ENCODE results near the gene PLA1A.

The PLA1A gene

GRCh38 chr3:119628816-119629445 is 31.2 kb downstream of the PLA1A start:
- DNase-seq (ENCODE audit: low read depth), result no peak
- H3K4me3 ChIP-seq (ENCODE audit: low read length), result no peak overlapping the region
- no peak for TF ChIP-seq CTCF (conservative IDR thresholded peaks at IDR 0.05; ENCODE audit: low read depth, low read length)

- TF ChIP-seq CTCF (conservative IDR thresholded peaks at IDR 0.05; ENCODE audit: low read depth, low read length), result no peak
- no peak overlapping the region for H3K4me3 ChIP-seq (ENCODE audit: low read length)
- DNase-seq (ENCODE audit: low read depth), result no peak
These were observed 32.6 kb downstream of the PLA1A start for GRCh38 chr3:119630128-119630879.

- no peak overlapping the region for H3K4me3 ChIP-seq (ENCODE audit: low read length)
- TF ChIP-seq CTCF (conservative IDR thresholded peaks at IDR 0.05; ENCODE audit: low read depth, low read length), result no peak
- no peak for DNase-seq (ENCODE audit: low read depth)
These were observed 33.2 kb downstream of the PLA1A start for GRCh38 chr3:119630880-119631329.

GRCh38 chr3:119631516-119631915 is 33.8 kb downstream of the PLA1A start:
- peak; percentile 72 for DNase-seq (ENCODE audit: low read depth)
- no peak for TF ChIP-seq CTCF (conservative IDR thresholded peaks at IDR 0.05; ENCODE audit: low read depth, low read length)
- H3K4me3 ChIP-seq (ENCODE audit: low read length), result no peak overlapping the region

- no peak for TF ChIP-seq CTCF (conservative IDR thresholded peaks at IDR 0.05; ENCODE audit: low read depth, low read length)
- no peak overlapping the region for H3K4me3 ChIP-seq (ENCODE audit: low read length)
- no peak for DNase-seq (ENCODE audit: low read depth)
These were observed 34.5 kb downstream of the PLA1A start for GRCh38 chr3:119632216-119632615.

GRCh38 chr3:119632829-119633228 is 35.1 kb downstream of the PLA1A start:
- DNase-seq (ENCODE audit: low read depth), result no peak
- TF ChIP-seq CTCF (conservative IDR thresholded peaks at IDR 0.05; ENCODE audit: low read depth, low read length), result no peak
- H3K4me3 ChIP-seq (ENCODE audit: low read length), result no peak overlapping the region

- H3K4me3 ChIP-seq (ENCODE audit: low read length), result no peak overlapping the region
- no peak for DNase-seq (ENCODE audit: low read depth)
- no peak for TF ChIP-seq CTCF (conservative IDR thresholded peaks at IDR 0.05; ENCODE audit: low read depth, low read length)
These were observed 38.0 kb downstream of the PLA1A start for GRCh38 chr3:119635719-119636118.

All from retinal pigment epithelial cell (primary cell).